Activated CD8-positive, alpha-beta T cell treated with anti-CD3 and anti-CD28 coated beads, Interleukin-2, amount 10 ng/mL, durations not matched to agents 7 days and 5 days (primary cell): ENCODE data around the gene RELB. TPM values are rescaled to one million over a fixed set of nuclear protein-coding genes. Genes with fewer than 3 reads are reported as not detected.

Experiments used
- ATAC-seq: fragments of 150-1000 bp; cut with Tn5 transposase; one replicate; pipeline ENCODE4 v1.10.0; 2021; ENCODE audit warnings: moderate library complexity
- CTCF ChIA-PET: fragments of 350-600 bp; sonication (Branson Sonifier 250); formaldehyde crosslinking; loops from one replicate; lab custom pipeline; 2021; ENCODE audit warnings: antibody characterized with exemption; lab: Charles Lee
- POLR2A ChIA-PET: fragments of 350-600 bp; sonication (Branson Sonifier 250); formaldehyde crosslinking; loops from one replicate; lab custom pipeline; 2021; ENCODE audit warnings: antibody characterized with exemption; lab: Charles Lee
- DNase-seq: peaks from one replicate; pipeline ENCODE4 v3.0.0-alpha.2; 2020
- H3K27ac Mint-ChIP-seq: one replicate; pipeline ENCODE4 v1.8.0; 2021; ENCODE audit warnings: mild to moderate bottlenecking, mixed read lengths
- H3K27me3 Mint-ChIP-seq: one replicate; pipeline ENCODE4 v1.8.0; 2021; ENCODE audit warnings: low read depth, mixed read lengths
- H3K36me3 Mint-ChIP-seq: one replicate; pipeline ENCODE4 v1.8.0; 2021; ENCODE audit warnings: low read depth, mixed read lengths
- H3K4me1 Mint-ChIP-seq: one replicate; pipeline ENCODE4 v1.8.0; 2021; ENCODE audit warnings: low read depth, mixed read lengths
- H3K4me3 Mint-ChIP-seq: one replicate; pipeline ENCODE4 v1.8.0; 2021; ENCODE audit warnings: mild to moderate bottlenecking, mixed read lengths
- H3K9me3 Mint-ChIP-seq: one replicate; pipeline ENCODE4 v1.8.0; 2022; ENCODE audit warnings: mixed read lengths; ENCODE audit not compliant: insufficient read depth
- total RNA-seq, 2 experiments: library from RNA; stranded (reverse); gene quantifications; one replicate each; pipeline ENCODE4 v1.2.3, GENCODE V29; 2021

The RELB gene
- total RNA-seq, 2 experiments from 2014 or later: 8.7 to 10.2 TPM

DNA sequence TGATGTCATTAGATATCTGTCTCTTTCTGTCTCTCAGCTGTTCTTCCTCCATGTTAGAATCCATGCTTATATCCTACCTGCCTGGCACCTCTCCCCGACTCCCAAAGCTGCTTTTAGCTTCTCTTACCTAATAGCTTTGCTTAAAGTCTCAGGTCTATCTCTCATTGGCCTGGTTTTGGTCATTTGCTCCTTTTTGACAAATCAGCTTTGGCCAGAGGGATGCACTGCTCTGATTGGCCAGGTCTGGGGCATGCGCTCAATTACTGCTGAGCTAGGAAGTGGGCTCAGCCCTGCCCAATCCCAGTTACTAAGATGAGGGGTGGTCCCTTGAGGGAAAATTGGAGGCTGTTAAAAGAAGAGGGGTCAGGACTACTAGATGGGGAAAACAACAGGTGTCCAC, 26.1 kb downstream of the RELB start:
- no peak overlapping the region for H3K4me3 Mint-ChIP-seq
- ChIA-PET CTCF (interaction anchor here (2.5 kb wide), 1 partner anchor 10 kb away, joined by 6 read pairs; no protein-coding TSS in a partner anchor), POLR2A (no interaction called here)
- ATAC-seq: no peak
- H3K36me3 Mint-ChIP-seq: peaks cover 5% of the 10 kb centered on the region
- no peaks in the 10 kb centered on the region for H3K4me1 Mint-ChIP-seq
- H3K9me3 Mint-ChIP-seq: no peaks in the 10 kb centered on the region
- DNase-seq: no peak
- H3K27me3 Mint-ChIP-seq: no peaks in the 10 kb centered on the region
- H3K27ac Mint-ChIP-seq: no peak overlapping the region

DNA sequence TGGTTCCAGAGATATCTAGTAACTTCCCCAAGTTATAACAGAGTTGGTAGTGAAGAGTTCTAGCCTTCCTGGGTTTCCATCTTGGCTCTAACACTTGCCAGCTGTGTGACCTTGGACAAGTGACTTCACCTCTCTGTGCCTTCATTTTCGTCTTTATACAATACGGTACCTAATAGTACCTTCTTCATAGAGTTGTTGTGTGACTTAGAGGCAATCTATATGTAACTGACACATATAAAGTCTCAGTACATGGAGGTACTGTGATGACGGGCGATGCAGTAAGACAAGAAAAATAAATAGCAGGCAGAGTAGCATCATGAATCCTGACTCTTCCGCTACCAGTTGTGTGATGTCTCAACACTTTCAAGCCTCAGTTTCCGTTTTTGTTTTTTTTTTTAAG, 29.6 kb downstream of the RELB start:
- ATAC-seq (no peak), DNase-seq (no peak)
- Mint-ChIP-seq H3K36me3 (peaks cover 16% of the 10 kb centered on the region), H3K4me3 (no peak overlapping the region), H3K27ac (no peak overlapping the region), H3K4me1 (no peaks in the 10 kb centered on the region), H3K9me3 (no peaks in the 10 kb centered on the region), H3K27me3 (no peaks in the 10 kb centered on the region)
- POLR2A ChIA-PET: no interaction called here
- CTCF ChIA-PET: no interaction called here

DNA sequence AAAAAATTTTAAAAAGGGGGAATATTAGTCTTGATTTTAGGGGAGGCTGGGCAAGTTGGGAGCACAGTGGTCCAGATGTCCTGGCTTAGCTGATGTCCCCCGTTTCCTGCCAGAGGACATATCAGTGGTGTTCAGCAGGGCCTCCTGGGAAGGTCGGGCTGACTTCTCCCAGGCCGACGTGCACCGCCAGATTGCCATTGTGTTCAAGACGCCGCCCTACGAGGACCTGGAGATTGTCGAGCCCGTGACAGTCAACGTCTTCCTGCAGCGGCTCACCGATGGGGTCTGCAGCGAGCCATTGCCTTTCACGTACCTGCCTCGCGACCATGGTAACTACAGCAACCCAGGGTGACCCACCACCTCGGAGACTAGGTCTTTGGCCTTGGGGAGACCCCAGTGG, 31.2 kb downstream of the RELB start:
- Mint-ChIP-seq H3K27ac (no peak overlapping the region), H3K9me3 (no peaks in the 10 kb centered on the region)
- CTCF ChIA-PET: no interaction called here

DNA sequence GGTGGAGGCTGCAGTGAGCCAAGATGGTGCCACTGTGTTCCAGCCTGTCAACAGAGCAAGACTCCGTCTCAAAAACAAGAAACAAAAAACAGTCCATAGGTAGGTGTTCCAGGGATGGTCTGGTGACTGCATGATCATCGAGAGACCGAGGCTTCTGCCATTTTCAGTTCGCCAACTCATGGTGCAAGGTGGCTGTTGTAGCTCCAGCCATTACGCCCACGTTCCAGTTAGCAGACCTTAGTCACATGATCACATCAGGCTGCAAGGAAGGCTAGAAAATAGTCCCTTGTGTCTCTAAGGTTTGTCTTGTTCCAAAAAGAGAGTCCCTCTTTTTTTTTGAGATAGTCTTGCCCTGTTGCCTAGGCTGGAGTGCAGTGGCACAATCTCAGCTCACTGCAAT, 34.5 kb downstream of the RELB start:
- DNase-seq: no peak
- Mint-ChIP-seq H3K4me1 (peaks cover 17% of the 10 kb centered on the region), H3K4me3 (no peak overlapping the region), H3K27ac (no peak overlapping the region), H3K9me3 (no peaks in the 10 kb centered on the region), H3K27me3 (no peaks in the 10 kb centered on the region), H3K36me3 (peaks cover 29% of the 10 kb centered on the region)
- ChIA-PET CTCF (interaction anchor here (1.2 kb wide), 1 partner anchor 24 kb away, joined by 3 read pairs; no protein-coding TSS in a partner anchor), POLR2A (interaction anchor here (1.5 kb wide), 1 partner anchor 34 kb away, joined by 5 read pairs; the partner anchor contains the start of gene RELB)
- no peak for ATAC-seq

More for the DNA sequence above, 31.2 kb downstream of the RELB start:
- POLR2A ChIA-PET: no interaction called here
- Mint-ChIP-seq H3K4me1 (no peaks in the 10 kb centered on the region), H3K4me3 (no peak overlapping the region), H3K27me3 (no peaks in the 10 kb centered on the region), H3K36me3 (peaks cover 18% of the 10 kb centered on the region)
- no peak for ATAC-seq
- DNase-seq: no peak

DNA sequence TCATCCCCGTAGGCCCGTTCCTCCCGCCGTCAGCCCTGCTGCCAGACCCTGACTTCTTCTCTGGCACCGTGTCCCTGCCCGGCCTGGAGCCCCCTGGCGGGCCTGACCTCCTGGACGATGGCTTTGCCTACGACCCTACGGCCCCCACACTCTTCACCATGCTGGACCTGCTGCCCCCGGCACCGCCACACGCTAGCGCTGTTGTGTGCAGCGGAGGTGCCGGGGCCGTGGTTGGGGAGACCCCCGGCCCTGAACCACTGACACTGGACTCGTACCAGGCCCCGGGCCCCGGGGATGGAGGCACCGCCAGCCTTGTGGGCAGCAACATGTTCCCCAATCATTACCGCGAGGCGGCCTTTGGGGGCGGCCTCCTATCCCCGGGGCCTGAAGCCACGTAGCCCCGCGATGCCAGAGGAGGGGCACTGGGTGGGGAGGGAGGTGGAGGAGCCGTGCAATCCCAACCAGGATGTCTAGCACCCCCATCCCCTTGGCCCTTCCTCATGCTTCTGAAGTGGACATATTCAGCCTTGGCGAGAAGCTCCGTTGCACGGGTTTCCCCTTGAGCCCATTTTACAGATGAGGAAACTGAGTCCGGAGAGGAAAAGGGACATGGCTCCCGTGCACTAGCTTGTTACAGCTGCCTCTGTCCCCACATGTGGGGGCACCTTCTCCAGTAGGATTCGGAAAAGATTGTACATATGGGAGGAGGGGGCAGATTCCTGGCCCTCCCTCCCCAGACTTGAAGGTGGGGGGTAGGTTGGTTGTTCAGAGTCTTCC, 36.3 kb downstream of the RELB start:
- CTCF ChIA-PET: interaction anchor here (2.0 to 2.8 kb wide), 3 partner anchors 21 to 83 kb away, joined by 5 to 24 read pairs (median 13); partner anchors contain the start of gene CLPTM1
- DNase-seq (no peak), ATAC-seq (no peak)
- peak overlapping the region; percentile 63 for H3K27ac Mint-ChIP-seq
- no peaks in the 10 kb centered on the region for H3K9me3 Mint-ChIP-seq
- H3K4me3 Mint-ChIP-seq: peak overlapping the region; percentile 51
- peaks cover 38% of the 10 kb centered on the region for H3K36me3 Mint-ChIP-seq
- POLR2A ChIA-PET: interaction anchor here (2.7 kb wide), 1 partner anchor 37 kb away, joined by 26 read pairs; the partner anchor contains the start of gene RELB
- H3K27me3 Mint-ChIP-seq: no peaks in the 10 kb centered on the region
- H3K4me1 Mint-ChIP-seq: peaks cover 28% of the 10 kb centered on the region

DNA sequence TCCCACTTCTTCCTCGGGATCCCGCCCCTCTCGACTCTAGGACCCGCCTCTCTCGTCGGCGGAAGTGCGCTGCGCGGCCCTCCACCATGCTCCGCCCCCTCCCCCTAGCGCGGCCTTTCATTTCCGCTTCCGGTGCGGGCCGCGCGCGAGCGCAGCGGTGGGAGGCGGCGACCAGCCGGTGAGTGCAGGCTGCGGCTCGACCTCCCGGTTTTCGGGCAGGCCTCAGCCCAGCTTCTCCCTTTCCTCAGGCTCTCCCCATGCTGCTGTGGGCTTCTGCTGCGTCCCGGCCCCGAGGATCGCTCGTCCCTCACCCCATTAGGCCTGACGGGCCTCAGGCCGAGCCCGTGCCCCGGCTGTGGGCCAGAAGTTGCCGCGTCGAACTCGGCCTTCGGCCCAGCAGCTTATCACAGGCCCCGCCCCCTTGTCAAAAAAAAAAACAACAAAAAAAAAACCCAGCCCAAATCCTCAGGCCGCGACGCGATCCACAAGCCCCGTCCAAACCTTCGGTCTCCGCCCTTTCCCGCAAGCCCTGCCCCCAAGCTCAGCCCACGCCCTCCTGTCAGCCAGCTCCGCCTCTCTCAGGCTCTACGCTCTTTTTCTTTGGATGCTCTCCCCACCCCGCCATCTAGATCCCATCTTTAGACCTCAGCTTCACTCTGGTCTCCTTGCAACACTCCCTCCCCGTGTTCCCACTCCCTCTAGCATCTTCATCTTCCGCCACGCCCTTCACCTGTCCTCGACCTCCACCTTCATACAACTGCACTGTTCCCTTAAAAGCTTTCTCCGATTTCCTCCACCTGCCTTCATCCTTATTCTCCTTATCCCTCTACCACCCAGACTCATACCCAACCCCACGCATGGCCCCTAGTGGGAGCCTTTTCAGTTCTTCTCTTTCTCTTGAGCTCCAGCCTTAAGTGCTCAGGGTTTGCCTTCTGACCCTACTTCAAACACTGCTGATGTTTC, 37.9 kb downstream of the RELB start, which contains the start of gene CLASRP:
Gene CLASRP, plus strand, starts transcription at position 115 of the 963 bp plus-strand sequence. CDS start 1,168 bp downstream, outside the sequence.
- peaks cover 40% of the 10 kb centered on the region for H3K36me3 Mint-ChIP-seq
- peak within 1 kb of the TSS; percentile 94 for H3K27ac Mint-ChIP-seq
- ChIA-PET POLR2A (interaction anchor here (0.7 to 2.7 kb wide), 8 partner anchors 10 to 334 kb away, joined by 3 to 26 read pairs (median 4); partner anchors contain the start of genes BLOC1S3, GEMIN7, RELB and TRAPPC6A), CTCF (interaction anchor here (0.8 to 2.8 kb wide), 9 partner anchors 10 to 209 kb away, joined by 3 to 24 read pairs (median 4); partner anchors contain the start of gene CLPTM1)
- ATAC-seq (peak; percentile 94), DNase-seq (peak; percentile 92)
- H3K9me3 Mint-ChIP-seq: no peaks in the 10 kb centered on the region
- H3K27me3 Mint-ChIP-seq: no peaks in the 10 kb centered on the region
- H3K4me3 Mint-ChIP-seq: peak within 1 kb of the TSS; percentile 90
- H3K4me1 Mint-ChIP-seq: peaks cover 28% of the 10 kb centered on the region

DNA sequence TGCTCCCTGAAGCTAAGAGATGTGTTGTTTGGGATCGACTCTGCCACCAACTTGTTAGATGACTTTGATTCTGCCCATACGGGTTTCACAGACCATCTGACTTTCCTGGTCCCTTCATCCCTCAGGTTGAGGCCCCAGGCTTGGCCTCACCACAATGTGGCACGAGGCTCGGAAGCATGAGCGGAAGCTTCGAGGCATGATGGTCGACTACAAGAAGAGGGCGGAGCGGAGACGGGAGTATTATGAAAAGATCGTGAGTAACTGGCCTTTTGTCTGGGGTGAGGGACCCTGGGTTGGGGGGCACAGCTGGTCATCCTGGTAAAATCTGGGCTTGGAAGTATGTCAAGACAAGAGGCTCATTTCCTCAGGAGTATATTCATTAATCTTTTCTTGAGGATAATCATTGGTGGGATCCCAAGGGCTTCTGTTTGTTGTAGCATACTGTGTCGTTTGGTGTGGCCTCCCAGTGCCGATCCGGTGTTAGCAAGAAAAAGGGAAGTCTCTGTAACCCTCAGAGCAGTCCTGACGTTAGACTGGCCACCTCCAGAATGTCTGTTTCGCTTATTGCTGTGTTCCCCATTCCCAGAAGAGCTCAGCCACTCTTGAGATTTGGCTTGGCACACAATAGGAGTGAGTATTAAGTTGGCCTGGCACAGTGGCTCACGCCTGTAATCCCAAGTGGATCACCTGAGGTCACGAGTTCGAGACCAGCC, 39.0 kb downstream of the RELB start:
- ATAC-seq (no peak), DNase-seq (no peak)
- ChIA-PET POLR2A (interaction anchor here (0.7 to 2.7 kb wide), 5 partner anchors 11 to 139 kb away, joined by 3 to 26 read pairs (median 4); partner anchors contain the start of genes BLOC1S3, GEMIN7, RELB and TRAPPC6A), CTCF (interaction anchor here (1.1 to 3.8 kb wide), 8 partner anchors 11 to 208 kb away, joined by 3 to 24 read pairs (median 6); no protein-coding TSS in a partner anchor)
- Mint-ChIP-seq H3K27me3 (no peaks in the 10 kb centered on the region), H3K4me3 (peak overlapping the region; percentile 90), H3K36me3 (peaks cover 39% of the 10 kb centered on the region), H3K27ac (peak overlapping the region; percentile 94), H3K9me3 (no peaks in the 10 kb centered on the region), H3K4me1 (peaks cover 28% of the 10 kb centered on the region)

DNA sequence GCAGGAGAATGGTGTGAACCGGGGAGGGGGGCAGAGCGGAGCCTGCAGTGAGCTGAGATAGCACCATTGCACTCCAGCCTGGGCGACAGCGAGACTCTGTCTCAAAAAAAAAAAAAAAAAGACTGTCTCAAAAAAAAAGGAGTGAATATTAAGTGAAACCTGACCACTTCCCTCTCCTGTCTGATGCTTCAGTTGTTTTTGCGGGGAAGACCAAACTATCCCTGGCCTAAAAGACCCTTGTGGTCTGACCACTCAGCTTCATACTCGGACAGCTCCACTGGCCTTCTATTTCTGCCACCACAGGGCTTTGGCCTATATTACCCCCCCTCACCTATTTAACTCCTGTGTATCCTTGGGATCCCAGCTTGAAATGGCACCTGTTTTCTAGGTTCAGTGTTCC, 39.9 kb downstream of the RELB start:
- POLR2A ChIA-PET: interaction anchor here (1.1 kb wide), 1 partner anchor 39 kb away, joined by 3 read pairs; no protein-coding TSS in a partner anchor
- CTCF ChIA-PET: interaction anchor here (1.4 to 3.8 kb wide), 2 partner anchors 19 to 51 kb away, joined by 3 to 15 read pairs; no protein-coding TSS in a partner anchor
- H3K27ac Mint-ChIP-seq: peak overlapping the region; percentile 76
- peaks cover 36% of the 10 kb centered on the region for H3K4me1 Mint-ChIP-seq
- H3K9me3 Mint-ChIP-seq: no peaks in the 10 kb centered on the region
- ATAC-seq: no peak
- DNase-seq: no peak
- H3K4me3 Mint-ChIP-seq: no peak overlapping the region
- H3K27me3 Mint-ChIP-seq: no peaks in the 10 kb centered on the region
- H3K36me3 Mint-ChIP-seq: peaks cover 45% of the 10 kb centered on the region

DNA sequence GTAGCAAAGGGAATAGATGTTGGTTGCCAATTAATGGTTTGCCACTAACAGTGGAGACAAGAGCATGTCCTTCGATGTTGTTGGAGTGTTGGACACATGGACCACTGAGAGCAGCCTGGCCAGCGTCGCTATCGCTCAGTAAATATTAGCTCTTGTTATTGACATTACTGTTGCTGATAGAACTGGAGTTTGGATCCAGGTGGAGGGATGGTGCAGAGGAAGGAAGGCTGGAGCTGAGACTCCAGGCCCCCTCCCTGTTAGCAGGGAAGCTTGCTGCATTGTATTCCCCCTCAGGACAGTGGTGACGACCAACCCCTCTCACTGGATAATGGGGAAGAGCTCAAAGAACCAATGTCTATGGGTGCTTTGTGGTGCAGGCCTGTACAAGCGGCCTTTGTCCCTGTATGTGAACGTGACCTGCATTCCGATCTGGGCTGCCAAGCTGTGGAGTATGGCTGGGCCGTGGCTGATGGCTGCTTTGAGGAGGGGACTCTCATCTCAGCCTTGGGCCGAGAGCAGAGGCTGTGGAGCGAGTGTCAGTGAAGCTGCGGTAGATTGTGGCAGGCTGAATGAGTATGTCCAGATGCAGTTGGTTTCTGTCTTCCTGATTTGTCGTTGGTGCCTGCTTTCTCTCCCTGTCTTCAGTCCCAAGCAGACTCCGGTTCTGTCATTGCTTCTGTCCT, 44.5 kb downstream of the RELB start:
- H3K9me3 Mint-ChIP-seq: no peaks in the 10 kb centered on the region
- no peaks in the 10 kb centered on the region for H3K27me3 Mint-ChIP-seq
- POLR2A ChIA-PET: interaction anchor here (0.6 kb wide), 1 partner anchor 29 kb away, joined by 3 read pairs; no protein-coding TSS in a partner anchor
- H3K4me1 Mint-ChIP-seq: peaks cover 40% of the 10 kb centered on the region
- peak overlapping the region; percentile 85 for H3K27ac Mint-ChIP-seq
- no peak overlapping the region for H3K4me3 Mint-ChIP-seq
- CTCF ChIA-PET: interaction anchor here (3.6 kb wide), 1 partner anchor 14 kb away, joined by 24 read pairs; no protein-coding TSS in a partner anchor
- DNase-seq (no peak), ATAC-seq (no peak)
- peaks cover 45% of the 10 kb centered on the region for H3K36me3 Mint-ChIP-seq

DNA sequence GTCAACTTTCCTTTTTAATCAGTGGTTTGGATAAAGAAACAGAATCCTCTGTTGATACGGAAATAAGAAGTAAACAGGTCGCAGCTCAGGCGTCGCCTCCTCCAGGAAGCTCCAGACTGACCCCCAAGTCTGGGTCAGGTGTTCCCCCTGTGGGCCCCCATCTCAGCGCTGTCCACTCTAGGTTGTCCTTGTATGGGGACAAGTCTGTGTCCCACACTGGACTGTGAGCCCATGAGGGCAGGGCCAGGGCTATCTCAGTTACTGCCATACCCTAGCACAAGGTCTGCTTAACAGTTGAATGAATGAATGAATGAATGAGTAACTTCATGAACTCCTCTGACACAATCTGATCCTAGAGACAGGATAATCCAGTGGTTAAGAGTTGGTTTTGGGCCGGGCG, 45.1 kb downstream of the RELB start:
- no peak overlapping the region for H3K4me3 Mint-ChIP-seq
- POLR2A ChIA-PET: no interaction called here
- H3K4me1 Mint-ChIP-seq: peaks cover 36% of the 10 kb centered on the region
- H3K36me3 Mint-ChIP-seq: peaks cover 44% of the 10 kb centered on the region
- CTCF ChIA-PET: interaction anchor here (3.6 kb wide), 1 partner anchor 13 kb away, joined by 24 read pairs; no protein-coding TSS in a partner anchor
- no peaks in the 10 kb centered on the region for H3K27me3 Mint-ChIP-seq
- ATAC-seq (no peak), DNase-seq (no peak)
- H3K27ac Mint-ChIP-seq: peak overlapping the region; percentile 85
- H3K9me3 Mint-ChIP-seq: no peaks in the 10 kb centered on the region
